Activated B cell treated with CpG ODN at 0.5 μM for 24 hours (primary cell): ENCODE measurements around the gene MAN1B1. TPM values are rescaled to one million over a fixed set of nuclear protein-coding genes. Genes with fewer than 3 reads are reported as not detected.

Experiments used
- ATAC-seq: fragments of 200-7000 bp; cut with Tn5 transposase; one replicate; pipeline ENCODE4 v1.10.0; 2021; ENCODE audit warnings: low read depth, mild to moderate bottlenecking, moderate library complexity
- CTCF ChIA-PET: fragments of 350-600 bp; sonication (Branson Sonifier 250); formaldehyde crosslinking; loops from one replicate; lab custom pipeline; 2021; ENCODE audit warnings: antibody characterized with exemption; lab: Charles Lee
- POLR2A ChIA-PET: fragments of 350-600 bp; sonication (Branson Sonifier 250); formaldehyde crosslinking; loops from one replicate; lab custom pipeline; 2021; ENCODE audit warnings: antibody characterized with exemption; lab: Charles Lee
- DNase-seq: peaks from one replicate; pipeline ENCODE4 v3.0.0; 2022
- H3K27ac Mint-ChIP-seq: one replicate; pipeline ENCODE4 v1.8.0; 2020; ENCODE audit warnings: mixed read lengths
- H3K27me3 Mint-ChIP-seq: one replicate; pipeline ENCODE4 v1.8.0; 2021; ENCODE audit warnings: mixed read lengths
- H3K36me3 Mint-ChIP-seq: one replicate; pipeline ENCODE4 v1.8.0; 2021; ENCODE audit warnings: low read depth, mixed read lengths
- H3K4me1 Mint-ChIP-seq: one replicate; pipeline ENCODE4 v1.8.0; 2021; ENCODE audit warnings: mixed read lengths
- H3K4me3 Mint-ChIP-seq: one replicate; pipeline ENCODE4 v1.8.0; 2020; ENCODE audit warnings: mild to moderate bottlenecking, mixed read lengths
- H3K9me3 Mint-ChIP-seq: one replicate; pipeline ENCODE4 v1.8.0; 2020; ENCODE audit warnings: mixed read lengths
- CTCF ChIP-seq: fragments of 200-600 bp; IDR thresholded peaks from one replicate; pipeline ENCODE4 v1.8.0; 2022; ENCODE audit warnings: antibody characterized with exemption, mild to moderate bottlenecking
- intact Hi-C: fragments of 100-400 bp; cut with micrococcal nuclease; formaldehyde crosslinking; loops from one replicate; pipeline ENCODE4 v1.15.1; 2024
- total RNA-seq: library from RNA; stranded (reverse); gene quantifications from 2 replicates; pipeline ENCODE4 v1.2.3, GENCODE V29; 2022

Gene MAN1B1
- total RNA-seq, 1 donor from 2014 or later, result 37.7 TPM

GRCh38 chr9:137084526-137084925 lies 2.3 kb upstream of the MAN1B1 start:
- H3K4me1 Mint-ChIP-seq, result peaks cover 54% of the 10 kb centered on the region
- ATAC-seq (no peak), DNase-seq (no peak)
- ChIA-PET CTCF (interaction anchor here (0.8 kb wide), 1 partner anchor 38 kb away, joined by 3 read pairs; no protein-coding TSS in a partner anchor), POLR2A (interaction anchor here (0.6 to 2.8 kb wide), 9 partner anchors 7 to 232 kb away, joined by 3 to 34 read pairs (median 5); partner anchors contain the start of genes MAMDC4, SAPCD2, TUBB4B and UAP1L1)
- H3K9me3 Mint-ChIP-seq, result no peaks in the 10 kb centered on the region
- peaks cover 34% of the 10 kb centered on the region for H3K36me3 Mint-ChIP-seq
- H3K4me3 Mint-ChIP-seq, result no peak overlapping the region
- H3K27ac Mint-ChIP-seq, result peak overlapping the region; percentile 87
- intact Hi-C loops, result no loop called here
- no peak for TF ChIP-seq CTCF
- no peaks in the 10 kb centered on the region for H3K27me3 Mint-ChIP-seq

GRCh38 chr9:137085920-137086530 lies 760 bp upstream of the MAN1B1 start:
- ChIA-PET CTCF (interaction anchor here (0.8 to 2.1 kb wide), 5 partner anchors 10 to 151 kb away, joined by 3 to 7 read pairs (median 5); partner anchors contain the start of genes ANAPC2 and SSNA1), POLR2A (interaction anchor here (0.6 to 2.8 kb wide), 36 partner anchors 9 to 345 kb away, joined by 3 to 40 read pairs (median 4); partner anchors contain the start of genes ANAPC2, DPP7, FUT7 and LCN8)
- Mint-ChIP-seq H3K27ac (peak overlapping the region; percentile 97), H3K27me3 (no peaks in the 10 kb centered on the region), H3K36me3 (peaks cover 35% of the 10 kb centered on the region), H3K4me3 (peak overlapping the region; percentile 93), H3K4me1 (peaks cover 51% of the 10 kb centered on the region), H3K9me3 (no peaks in the 10 kb centered on the region)
- ATAC-seq (no peak), DNase-seq (peak; percentile 48)
- no peak for TF ChIP-seq CTCF
- intact Hi-C loops, result loop anchor here (1.0 to 5.0 kb wide), 6 partner anchors 9 to 466 kb away; partner anchors contain the start of genes EXD3, MRPL41, NOXA1 and PNPLA7

- ATAC-seq, result no peak
These were observed 682 bp downstream of the MAN1B1 start for GRCh38 chr9:137087409-137087925.

GRCh38 chr9:137088121-137088520 lies 1.3 kb downstream of the MAN1B1 start:
- ChIA-PET CTCF (interaction anchor here (1.3 to 2.1 kb wide), 3 partner anchors 8 to 59 kb away, joined by 3 to 6 read pairs (median 5); partner anchors contain the start of gene NPDC1), POLR2A (interaction anchor here (0.6 to 2.0 kb wide), 5 partner anchors 44 to 189 kb away, joined by 3 to 4 read pairs (median 4); partner anchors contain the start of gene TUBB4B)
- no peak for DNase-seq
- Mint-ChIP-seq H3K36me3 (peaks cover 32% of the 10 kb centered on the region), H3K9me3 (no peaks in the 10 kb centered on the region), H3K4me1 (peaks cover 42% of the 10 kb centered on the region), H3K27me3 (no peaks in the 10 kb centered on the region), H3K27ac (peak overlapping the region; percentile 63), H3K4me3 (peak overlapping the region; percentile 84)
- intact Hi-C loops, result loop anchor here (5.0 kb wide), 1 partner anchor 464 kb away; the partner anchor contains the start of genes MRPL41 and PNPLA7
- no peak for ATAC-seq
- no peak for TF ChIP-seq CTCF

More at GRCh38 chr9:137087409-137087925, 682 bp downstream of the MAN1B1 start:
- POLR2A ChIA-PET, result interaction anchor here (0.6 to 2.8 kb wide), 24 partner anchors 8 to 346 kb away, joined by 3 to 40 read pairs (median 6); partner anchors contain the start of genes ANAPC2, EXD3, FUT7 and NDOR1
- Mint-ChIP-seq H3K9me3 (no peaks in the 10 kb centered on the region), H3K27me3 (no peaks in the 10 kb centered on the region), H3K4me3 (peak overlapping the region; percentile 84), H3K36me3 (peaks cover 29% of the 10 kb centered on the region), H3K27ac (peak overlapping the region; percentile 86), H3K4me1 (peaks cover 46% of the 10 kb centered on the region)
- no peak for DNase-seq
- CTCF ChIA-PET, result interaction anchor here (0.8 to 2.1 kb wide), 8 partner anchors 8 to 346 kb away, joined by 3 to 6 read pairs (median 4); partner anchors contain the start of genes NPDC1 and SAPCD2
- no peak for TF ChIP-seq CTCF
- intact Hi-C loops, result loop anchor here (1.0 to 5.0 kb wide), 7 partner anchors 8 to 465 kb away; partner anchors contain the start of genes DPP7, EXD3, MRPL41 and NOXA1
